T-helper 2 cell treated with Interferon-gamma antibody and Interleukin-4, amounts not matched to agents 100 ng/mL and 5 ng/mL, for 36 hours (primary cell): ENCODE measurements around the gene ATG12. TPM values are rescaled to one million over a fixed set of nuclear protein-coding genes. Genes with fewer than 3 reads are reported as not detected.
"Not testable (repeated sequence)": the region's sequence is repeated elsewhere in the genome, so short reads cannot be mapped to it uniquely, and the experiment has no call there.

Experiments used
- intact Hi-C: fragments of 100-400 bp; cut with micrococcal nuclease; formaldehyde crosslinking; loops from one replicate; pipeline ENCODE4 v1.15.1; 2023
- total RNA-seq: library from RNA; stranded (reverse); gene quantifications from 2 replicates; pipeline ENCODE4 v1.2.3, GENCODE V29; 2022

ATG12 gene
- total RNA-seq, 1 donor from 2014 or later = 41.4 TPM

GRCh38 chr5:115843444-115844130, 2.2 kb upstream of the ATG12 start:
- intact Hi-C loops = loop anchor here (5.0 to 10.0 kb wide), 4 partner anchors 224 to 731 kb away; partner anchors contain the start of gene SEMA6A

GRCh38 chr5:115842952-115843351, 1.6 kb upstream of the ATG12 start:
- intact Hi-C loops = loop anchor here (5.0 to 10.0 kb wide), 4 partner anchors 224 to 732 kb away; partner anchors contain the start of gene SEMA6A

- intact Hi-C loops = loop anchor here (5.0 to 10.0 kb wide), 4 partner anchors 225 to 732 kb away; partner anchors contain the start of gene SEMA6A
Observed at GRCh38 chr5:115842089-115842935, 947 bp upstream of the ATG12 start.

- intact Hi-C loops = loop anchor here (1.0 to 10.0 kb wide), 8 partner anchors 215 to 734 kb away; partner anchors contain the start of genes CCDC112, COMMD10, FEM1C and SEMA6A
Observed at GRCh38 chr5:115840873-115841272, 492 bp downstream of the ATG12 start.

- intact Hi-C loops = loop anchor here (1.0 kb wide), 2 partner anchors 8 to 205 kb away; no protein-coding TSS in a partner anchor
Observed at GRCh38 chr5:115838885-115839518, 2.4 kb downstream of the ATG12 start.

GRCh38 chr5:115835481-115835880, 5.9 kb downstream of the ATG12 start:
- intact Hi-C loops = no loop called here

GRCh38 chr5:115831163-115831768, 10.1 kb downstream of the ATG12 start:
- intact Hi-C loops = loop anchor here (1.0 kb wide), 2 partner anchors 8 to 197 kb away; no protein-coding TSS in a partner anchor

- intact Hi-C loops = no loop called here
Observed at GRCh38 chr5:115829913-115830312, 11.5 kb downstream of the ATG12 start.

- intact Hi-C loops = no loop called here
Observed at GRCh38 chr5:115825948-115826347, 15.4 kb downstream of the ATG12 start.

GRCh38 chr5:115824983-115825382, 16.4 kb downstream of the ATG12 start:
- intact Hi-C loops = not testable (repeated sequence)

GRCh38 chr5:115820846-115821245, 20.5 kb downstream of the ATG12 start:
- intact Hi-C loops = no loop called here

- intact Hi-C loops = loop anchor here (10.0 kb wide), 1 partner anchor 756 kb away; the partner anchor contains the start of gene SEMA6A
Observed at GRCh38 chr5:115818821-115819220, 22.5 kb downstream of the ATG12 start.

GRCh38 chr5:115817386-115817785, 24.0 kb downstream of the ATG12 start:
- intact Hi-C loops = loop anchor here (10.0 kb wide), 1 partner anchor 757 kb away; the partner anchor contains the start of gene SEMA6A

GRCh38 chr5:115816226-115817081, 24.9 kb downstream of the ATG12 start, which contains the start of gene CDO1:
TSS of gene CDO1 (minus strand) at chr5:115816659. CDS start at chr5:115816397, 262 bp downstream.
- intact Hi-C loops = loop anchor here (10.0 kb wide), 1 partner anchor 758 kb away; the partner anchor contains the start of gene SEMA6A

- intact Hi-C loops = loop anchor here (10.0 kb wide), 1 partner anchor 759 kb away; the partner anchor contains the start of gene SEMA6A
Observed at GRCh38 chr5:115815693-115816225, 25.6 kb downstream of the ATG12 start.

GRCh38 chr5:115815006-115815692, 26.2 kb downstream of the ATG12 start:
- intact Hi-C loops = loop anchor here (10.0 kb wide), 1 partner anchor 760 kb away; the partner anchor contains the start of gene SEMA6A

- intact Hi-C loops = loop anchor here (10.0 kb wide), 1 partner anchor 761 kb away; the partner anchor contains the start of gene SEMA6A
Observed at GRCh38 chr5:115813719-115814118, 27.6 kb downstream of the ATG12 start.

GRCh38 chr5:115812372-115812771, 29.0 kb downstream of the ATG12 start:
- intact Hi-C loops = loop anchor here (10.0 kb wide), 1 partner anchor 762 kb away; the partner anchor contains the start of gene SEMA6A
